Stimulated activated CD8-positive, alpha-beta memory T cell treated with anti-CD3 and anti-CD28 coated beads, Interleukin-7, amount 100 ng/mL, for 48 hours (primary cell): ENCODE measurements around the gene KSR1.
"Not testable (repeated sequence)": the region's sequence is repeated elsewhere in the genome, so short reads cannot be mapped to it uniquely, and the experiment has no call there.

ENCODE experiments used
- DNase-seq, 2 donors: peaks; one replicate each; pipeline ENCODE4 v3.0.0-alpha.2; 2020; ENCODE audit warnings: low read depth in 1 of 2; ENCODE audit errors: extremely low read depth in 1 of 2

Gene KSR1

DNA sequence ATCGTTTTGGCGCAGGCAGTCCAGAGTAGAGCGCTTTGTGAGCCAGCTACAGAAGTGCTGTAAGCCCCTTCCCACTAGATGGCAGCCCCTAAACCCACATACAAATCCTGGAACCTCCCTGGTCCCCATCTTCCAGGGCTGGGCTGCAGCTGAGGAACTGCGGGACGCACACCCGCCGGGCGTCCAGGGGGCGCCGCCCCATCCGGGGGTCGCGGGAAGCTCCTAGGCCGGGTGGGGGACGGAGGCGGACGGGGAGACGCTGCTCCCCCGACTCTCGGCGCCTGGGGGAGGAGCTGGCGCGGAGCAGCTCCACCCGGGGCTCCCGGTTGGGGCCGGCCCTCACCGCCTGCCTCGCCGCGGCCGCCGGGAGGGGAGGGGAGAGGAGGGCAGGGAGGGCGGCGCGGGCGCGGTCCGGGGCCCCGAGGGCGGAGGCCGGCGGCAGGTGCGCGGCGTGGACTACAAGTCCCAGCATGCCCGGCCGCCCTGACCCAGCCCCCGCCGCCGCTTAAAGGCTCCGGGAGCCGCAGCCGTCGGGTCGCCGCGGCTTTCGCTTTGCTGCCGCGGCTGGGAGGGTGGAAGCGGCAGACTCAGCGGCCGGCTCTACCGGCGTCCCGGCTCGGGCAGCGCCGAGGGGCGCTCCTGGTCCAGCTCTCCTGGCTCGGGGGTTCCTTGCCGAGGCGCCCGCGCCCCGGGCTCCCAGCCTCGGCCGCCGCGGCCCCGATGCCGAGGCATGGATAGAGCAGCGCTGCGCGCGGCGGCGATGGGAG lies at the start of gene KSR1:
KSR1 (plus strand) TSS at position 535 of the 767 bp plus-strand sequence; CDS start at position 731, 196 bp downstream.
- DNase-seq = peak; percentile 69 to 79

- DNase-seq = no peak
Measured at GRCh38 chr17:27407916-27408864, 48.1 kb upstream of the KSR1 start.

GRCh38 chr17:27408891-27409290 lies 47.4 kb upstream of the KSR1 start:
- DNase-seq = no peak

DNA sequence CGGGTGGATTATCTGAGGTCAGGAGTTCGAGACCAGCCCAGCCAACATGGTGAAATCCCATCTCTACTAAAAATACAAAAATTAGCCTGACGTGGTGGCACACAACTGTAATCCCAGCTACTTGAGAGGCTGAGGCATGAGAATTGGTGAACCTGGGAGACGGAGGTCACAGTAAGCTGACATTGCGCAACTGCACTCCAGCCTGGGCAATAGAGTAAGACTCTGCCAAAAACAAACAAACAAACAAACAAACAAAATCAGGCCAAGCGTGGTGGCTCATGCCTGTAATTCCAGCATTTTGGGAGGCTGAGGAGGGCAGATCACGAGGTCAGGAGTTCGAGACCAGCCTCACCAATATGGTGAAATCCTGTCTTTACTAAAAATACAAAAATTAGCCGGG lies 44.1 kb upstream of the KSR1 start:
- DNase-seq = not testable (repeated sequence)

- no peak for DNase-seq
Measured at GRCh38 chr17:27413315-27413714, 42.9 kb upstream of the KSR1 start.

DNA sequence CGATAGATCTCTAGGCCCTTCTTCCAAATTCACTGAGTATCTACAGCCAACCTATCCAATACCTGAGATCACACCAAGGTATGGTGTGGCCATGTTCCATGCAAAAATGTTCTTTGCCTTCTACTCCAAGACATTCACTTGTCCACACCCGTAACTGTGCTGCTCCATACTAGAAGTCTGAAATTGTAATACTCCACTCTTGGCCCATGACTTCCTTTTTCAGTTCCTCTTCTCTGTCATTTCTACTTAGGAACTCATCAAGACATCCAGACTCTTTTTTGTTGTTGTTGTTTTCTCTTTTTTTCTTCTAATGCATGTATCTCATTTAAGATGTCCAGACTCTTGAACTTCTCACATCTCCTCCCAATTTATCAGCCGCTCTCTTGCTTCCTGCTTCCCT lies 42.5 kb upstream of the KSR1 start:
- DNase-seq = no peak

DNA sequence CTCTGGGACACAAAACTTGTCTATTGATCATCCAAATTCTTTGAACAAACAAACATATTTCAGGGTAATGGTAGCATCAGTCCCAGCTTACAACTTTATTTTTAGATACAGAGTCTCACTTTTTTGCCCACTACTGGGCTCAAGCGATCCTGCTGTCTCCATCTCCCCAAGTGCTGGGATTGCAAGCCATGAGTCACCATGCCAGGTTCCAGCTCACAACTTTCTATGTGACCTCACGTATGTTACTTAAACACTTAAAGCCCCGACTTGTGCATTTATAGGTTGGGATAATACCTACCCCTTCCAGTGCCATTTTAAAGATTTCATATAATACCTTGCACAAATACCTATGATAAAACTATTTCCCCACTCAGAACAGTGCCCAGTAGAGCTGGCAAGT lies 42.0 kb upstream of the KSR1 start:
- no peak for DNase-seq

DNA sequence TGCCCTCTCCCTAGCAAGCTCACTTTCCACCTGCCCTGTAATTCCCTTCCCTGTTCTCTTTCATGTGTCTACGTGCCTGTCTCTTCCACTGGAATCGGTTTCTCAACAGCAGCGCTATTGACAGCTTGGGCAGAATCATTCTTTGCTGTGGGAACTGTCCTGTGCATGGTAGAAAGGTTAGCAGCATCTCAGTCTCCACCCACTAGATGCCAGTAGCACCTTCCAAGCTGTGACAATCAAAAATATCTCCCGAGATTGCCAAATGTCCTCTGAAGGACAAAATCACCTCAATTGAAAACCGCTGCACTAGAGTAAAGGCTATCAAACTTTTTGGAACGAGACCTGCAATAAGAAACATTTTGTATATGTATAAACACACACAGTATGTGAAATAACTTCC lies 41.6 kb upstream of the KSR1 start:
- DNase-seq = no peak

GRCh38 chr17:27415120-27415795 lies 41.0 kb upstream of the KSR1 start:
- DNase-seq = no peak

DNA sequence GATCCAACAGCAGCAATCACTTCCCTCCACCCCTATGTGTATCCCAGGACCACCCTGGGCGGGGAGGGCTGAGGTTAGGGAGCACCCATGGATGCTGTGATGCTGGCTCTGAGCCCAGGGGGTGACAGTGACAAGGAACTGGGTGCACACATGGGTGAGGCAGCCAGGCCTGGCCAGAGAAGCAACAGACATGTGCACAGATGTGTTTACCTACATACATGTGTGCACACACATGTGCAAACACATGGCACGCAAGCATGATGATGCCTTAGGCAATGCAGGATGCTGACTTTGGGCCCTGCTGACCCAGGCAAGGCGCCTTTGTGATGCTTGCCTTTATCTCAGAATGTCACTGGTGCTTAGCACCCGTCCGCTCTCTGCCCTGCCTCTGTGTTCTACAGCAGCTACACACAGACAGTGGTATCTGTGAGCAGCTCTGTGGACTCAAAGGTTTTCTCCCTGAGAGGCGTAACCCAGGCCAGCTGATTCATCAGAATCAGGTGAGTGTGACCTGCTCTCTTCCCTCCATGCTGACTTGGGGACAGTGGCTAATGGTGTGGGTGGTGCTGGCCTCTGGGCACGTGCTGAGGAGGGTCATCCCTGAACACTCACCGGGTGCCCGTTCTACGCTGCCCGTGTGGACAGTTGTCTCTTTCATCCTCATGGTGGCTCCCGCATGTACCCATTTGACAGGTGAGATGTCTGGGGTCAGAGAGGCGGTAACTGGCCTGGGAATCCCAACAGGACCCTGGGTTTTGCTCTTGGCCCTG lies 38.5 kb upstream of the KSR1 start:
- no peak for DNase-seq

GRCh38 chr17:27418366-27418615 lies 38.0 kb upstream of the KSR1 start:
- DNase-seq = no peak

GRCh38 chr17:27419156-27419555 lies 37.1 kb upstream of the KSR1 start:
- DNase-seq = no peak

- no peak for DNase-seq
Measured at GRCh38 chr17:27420211-27420950, 35.9 kb upstream of the KSR1 start.

- no peak for DNase-seq
Measured at GRCh38 chr17:27421111-27421510, 35.1 kb upstream of the KSR1 start.

- not testable (repeated sequence) for DNase-seq
Measured at GRCh38 chr17:27421626-27422025, 34.6 kb upstream of the KSR1 start.

DNA sequence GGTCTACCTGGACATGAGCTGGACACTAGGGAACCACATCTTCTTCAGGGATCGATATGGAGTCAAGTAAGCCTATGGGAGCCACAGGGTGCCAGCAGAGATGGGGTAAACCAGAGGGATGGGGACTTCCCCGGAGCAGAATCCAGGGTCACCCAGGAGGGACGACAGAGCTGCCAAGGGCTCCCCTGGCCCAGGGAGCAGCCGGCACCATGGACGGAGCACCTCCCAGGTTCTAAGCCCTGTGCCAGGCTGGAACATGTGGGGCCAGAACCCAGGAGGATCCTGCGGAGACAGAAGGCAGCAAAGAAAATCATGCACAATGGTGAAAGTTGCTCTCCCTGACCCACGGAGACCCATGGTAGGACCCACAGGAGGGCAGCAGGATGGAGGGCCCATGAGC lies 33.6 kb upstream of the KSR1 start:
- DNase-seq = no peak

DNA sequence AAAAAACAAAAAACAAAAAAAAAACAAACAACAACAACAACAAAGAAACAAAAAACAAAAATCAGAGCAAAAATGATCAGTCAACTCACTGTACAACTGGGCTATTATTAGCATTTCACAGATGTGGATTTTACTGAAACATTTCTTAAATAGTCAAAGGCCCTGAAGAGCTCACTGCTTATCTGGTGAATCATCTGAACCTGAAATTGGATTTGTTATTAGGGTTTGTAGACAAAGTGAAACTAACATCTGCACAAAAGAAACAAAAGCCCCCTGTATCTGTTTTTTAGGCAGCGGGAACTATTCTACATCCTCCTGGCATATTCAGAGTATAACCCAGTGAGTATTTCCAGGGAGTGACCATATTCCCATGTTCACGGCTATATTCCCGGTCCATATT lies 32.6 kb upstream of the KSR1 start:
- no peak for DNase-seq

GRCh38 chr17:27424516-27424915 lies 31.7 kb upstream of the KSR1 start:
- no peak for DNase-seq

DNA sequence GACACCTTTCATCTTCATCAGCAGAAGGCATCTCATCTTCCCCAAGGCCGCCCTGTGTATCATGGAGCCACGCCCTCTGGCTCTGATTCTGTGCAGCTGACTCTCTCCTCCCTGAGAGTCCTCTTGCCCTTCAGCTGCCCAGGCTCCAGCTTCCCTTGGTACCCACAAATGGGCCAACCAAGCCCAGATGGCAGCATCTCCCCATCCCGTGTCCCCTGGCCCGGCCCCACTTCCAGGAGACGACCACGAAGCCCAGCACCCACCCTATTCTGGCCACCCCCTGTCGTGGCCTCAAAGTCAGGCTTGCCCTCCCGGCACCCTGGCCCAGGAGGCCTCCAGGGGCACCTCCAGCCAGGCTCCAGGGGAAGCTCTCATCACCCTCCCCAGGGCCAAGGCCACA lies 31.3 kb upstream of the KSR1 start:
- no peak for DNase-seq

DNA sequence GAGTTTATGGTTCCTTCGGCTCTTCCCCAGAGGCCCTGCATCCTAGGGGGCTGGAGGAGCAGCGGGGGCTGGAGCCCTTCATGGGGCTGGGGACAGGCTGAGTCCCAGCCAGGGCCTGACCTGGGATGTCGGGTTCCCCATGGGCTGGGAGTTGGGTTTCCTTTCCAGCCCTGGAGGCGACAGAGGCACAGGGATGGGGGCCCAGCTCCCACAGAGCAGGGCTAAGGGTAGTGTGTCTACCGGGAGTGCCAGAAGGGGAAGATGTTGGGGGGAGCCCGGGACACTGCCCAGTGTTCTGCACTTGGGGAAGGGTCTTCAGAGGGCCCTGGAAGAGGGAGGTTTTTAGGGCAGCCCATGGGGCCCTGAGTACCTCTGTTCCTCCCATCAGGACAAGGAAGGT lies 30.7 kb upstream of the KSR1 start:
- not testable (repeated sequence) for DNase-seq
